ENCODE results near the gene BIRC5.

GRCh38 chr17:78214016-78214705 lies at the start of gene BIRC5:
- TF ChIP-seq GATA2 (IDR thresholded peaks at IDR 0.05; ENCODE audit: low read depth, low read length) (no peak), GATA3 (IDR thresholded peaks at IDR 0.05; ENCODE audit: low read depth, low read length) (no peak)
